HepG2 (cell line): ENCODE data around the gene CCDC28A. TPM values are rescaled to one million over a fixed set of nuclear protein-coding genes. Genes with fewer than 3 reads are reported as not detected.

Experiments used
- BATF2 ChIP-seq: sonication (generic); formaldehyde crosslinking; IDR thresholded peaks from 2 replicates; pipeline ENCODE4 v1.8.0; 2022; ENCODE audit warnings: mild to moderate bottlenecking, missing genetic modification reagents, moderate library complexity
- CHD2 ChIP-seq: IDR thresholded peaks from 2 replicates; pipeline ENCODE4 v1.6.1; 2011; ENCODE audit warnings: low read depth, low read length, improper control_type of control experiment
- CTCF ChIP-seq: sonication (generic); formaldehyde crosslinking; IDR thresholded peaks from 2 replicates; pipeline ENCODE4 v1.5.0; 2020; ENCODE audit warnings: mild to moderate bottlenecking, missing genetic modification reagents, moderate library complexity
- HDAC6 ChIP-seq: fragments of 200-600 bp; sonication (generic); IDR thresholded peaks from 2 replicates; pipeline ENCODE4 v1.7.0; 2017; ENCODE audit warnings: mild to moderate bottlenecking, antibody characterized with exemption, low read length, low read depth
- JUNB ChIP-seq: sonication (generic); formaldehyde crosslinking; IDR thresholded peaks from 2 replicates; pipeline ENCODE4 v1.8.0; 2022; ENCODE audit warnings: missing genetic modification reagents, mild to moderate bottlenecking, borderline replicate concordance
- KDM1A ChIP-seq: IDR thresholded peaks from 2 replicates; pipeline ENCODE4 v1.6.1; 2016; ENCODE audit warnings: missing compliant biosample characterization
- KDM2A ChIP-seq: sonication (generic); formaldehyde crosslinking; IDR thresholded peaks from 2 replicates; pipeline ENCODE4 v1.4.0; 2020; ENCODE audit warnings: low read depth, missing genetic modification reagents, borderline replicate concordance
- MED13 ChIP-seq: sonication (generic); formaldehyde crosslinking; IDR thresholded peaks from 2 replicates; pipeline ENCODE4 v1.5.0; 2020; ENCODE audit warnings: missing genetic modification reagents
- MEF2D ChIP-seq: sonication (generic); formaldehyde crosslinking; IDR thresholded peaks from 2 replicates; pipeline ENCODE4 v1.5.1; 2020; ENCODE audit warnings: mild to moderate bottlenecking, missing genetic modification reagents
- MYPOP ChIP-seq: sonication (generic); formaldehyde crosslinking; IDR thresholded peaks from 2 replicates; pipeline ENCODE4 v1.8.1; 2023; ENCODE audit warnings: mild to moderate bottlenecking, moderate library complexity, missing genetic modification reagents
- NAIF1 ChIP-seq: sonication (generic); formaldehyde crosslinking; IDR thresholded peaks from 2 replicates; pipeline ENCODE4 v1.5.0; 2020; ENCODE audit warnings: mild to moderate bottlenecking, missing genetic modification reagents, borderline replicate concordance
- NFYC ChIP-seq: IDR thresholded peaks from 2 replicates; pipeline ENCODE4 v1.6.1; 2016; ENCODE audit warnings: missing genetic modification reagents, missing compliant biosample characterization
- RAD21 ChIP-seq: fragments of 450-650 bp; formaldehyde crosslinking; IDR thresholded peaks from 2 replicates; pipeline ENCODE4 v1.5.0; 2020; ENCODE audit warnings: mild to moderate bottlenecking
- RCOR2 ChIP-seq: IDR thresholded peaks from 2 replicates; pipeline ENCODE4 v1.6.1; 2016; ENCODE audit warnings: missing biosample characterization, missing genetic modification reagents
- RXRB ChIP-seq: IDR thresholded peaks from 2 replicates; pipeline ENCODE4 v1.6.1; 2016; ENCODE audit warnings: borderline replicate concordance, missing genetic modification reagents, missing compliant biosample characterization
- SOX5 ChIP-seq: IDR thresholded peaks from 2 replicates; pipeline ENCODE4 v1.6.1; 2016; ENCODE audit warnings: borderline replicate concordance
- SRSF4 ChIP-seq: fragments of 200-400 bp; formaldehyde crosslinking; IDR thresholded peaks from one replicate; pipeline ENCODE4 v1.6.1; 2018; ENCODE audit warnings: mild to moderate bottlenecking, low read depth, low read length, moderate library complexity; ENCODE audit not compliant: poor library complexity, severe bottlenecking
- STAG1 ChIP-seq: sonication (generic); formaldehyde crosslinking; IDR thresholded peaks from 2 replicates; pipeline ENCODE4 v1.4.0; 2020; ENCODE audit warnings: missing genetic modification reagents
- TBX2 ChIP-seq: sonication (generic); formaldehyde crosslinking; IDR thresholded peaks from 2 replicates; pipeline ENCODE4 v1.5.0; 2020; ENCODE audit warnings: missing genetic modification reagents, mild to moderate bottlenecking, borderline replicate concordance
- TFDP2 ChIP-seq: sonication (generic); formaldehyde crosslinking; IDR thresholded peaks from 2 replicates; pipeline ENCODE4 v1.4.0; 2020; ENCODE audit warnings: missing genetic modification reagents
- ZFP36L1 ChIP-seq: sonication (generic); formaldehyde crosslinking; IDR thresholded peaks from 2 replicates; pipeline ENCODE4 v1.8.0; 2022; ENCODE audit warnings: mild to moderate bottlenecking, missing genetic modification reagents, moderate library complexity
- ZMYM2 ChIP-seq: sonication (generic); formaldehyde crosslinking; IDR thresholded peaks from 2 replicates; pipeline ENCODE4 v1.8.0; 2022; ENCODE audit warnings: mild to moderate bottlenecking, missing genetic modification reagents
- ZNF446 ChIP-seq: sonication (generic); formaldehyde crosslinking; IDR thresholded peaks from 2 replicates; pipeline ENCODE4 v1.5.0; 2020; ENCODE audit warnings: mild to moderate bottlenecking, missing genetic modification reagents
- ZNF512 ChIP-seq: sonication (generic); formaldehyde crosslinking; IDR thresholded peaks from 2 replicates; pipeline ENCODE4 v1.4.0; 2020; ENCODE audit warnings: mild to moderate bottlenecking, missing genetic modification reagents
- ZNF746 ChIP-seq: sonication (generic); formaldehyde crosslinking; IDR thresholded peaks from 2 replicates; pipeline ENCODE4 v1.8.0; 2022; ENCODE audit warnings: mild to moderate bottlenecking, missing genetic modification reagents
- polyA plus RNA-seq, 8 experiments: library from polyadenylated mRNA; depleted of rRNA in 3 of 8; stranded (reverse) in 7 of 8; unstranded in 1 of 8; fragments of >200 nt; fragmentation: Illumina TruSeq in 4 of 8; extraction: Trizol in 4 of 8; gene quantifications; 2 replicates each; pipeline versions ENCODE4 v1.2.1 to v1.2.3, GENCODE V29; 2011 to 2016; ENCODE audit warnings: low read depth in 4 of 8, missing spikeins in 1 of 8, mixed read lengths in 1 of 8; ENCODE audit not compliant: insufficient read depth in 1 of 8
- total RNA-seq, 5 experiments: library from RNA; depleted of rRNA; stranded (reverse); fragments of >200 nt; fragmentation: Illumina TruSeq; extraction: Trizol; gene quantifications; 2 replicates each; pipeline ENCODE4 v1.2.3, GENCODE V29; 2016; ENCODE audit warnings: low read depth in 1 of 5

CCDC28A gene
- total and polyA plus RNA-seq, 2 of the 13 experiments (the other 11 are each of a cell fraction or from before 2014, with no cell fraction given), result 15.8 TPM

- TF ChIP-seq SRSF4 (no peak), ZNF446 (CRISPR knock-in tag) (no peak), KDM1A (CRISPR knock-in tag) (no peak), NAIF1 (CRISPR knock-in tag) (0 out of 2 replicates have a peak, but pooled peaks have one; percentile 33), CHD2 (no peak), MEF2D (CRISPR knock-in tag) (no peak), BATF2 (CRISPR knock-in tag) (no peak), ZNF512 (CRISPR knock-in tag) (no peak), HDAC6 (no peak), CTCF (CRISPR knock-in tag) (peak; percentile 73), SOX5 (CRISPR knock-in tag) (no peak), ZFP36L1 (CRISPR knock-in tag) (no peak), ZMYM2 (CRISPR knock-in tag) (no peak), MED13 (CRISPR knock-in tag) (no peak), JUNB (no peak), KDM2A (CRISPR knock-in tag) (no peak), TBX2 (CRISPR knock-in tag) (no peak), MYPOP (CRISPR knock-in tag) (no peak), RAD21 (CRISPR knock-in tag) (peak; percentile 66; the same call in 1 of the 2 replicates), ZNF746 (CRISPR knock-in tag) (no peak), NFYC (CRISPR knock-in tag) (no peak), TFDP2 (CRISPR knock-in tag) (no peak), RCOR2 (no peak), STAG1 (CRISPR knock-in tag) (peak; percentile 87), RXRB (CRISPR knock-in tag) (0 out of 2 replicates have a peak, but pooled peaks have one; percentile 16)
Observed at GRCh38 chr6:138765896-138766655, 7.5 kb upstream of the CCDC28A start (continued).
